ENCODE data around the gene DLEC1.

Gene DLEC1, protein sequence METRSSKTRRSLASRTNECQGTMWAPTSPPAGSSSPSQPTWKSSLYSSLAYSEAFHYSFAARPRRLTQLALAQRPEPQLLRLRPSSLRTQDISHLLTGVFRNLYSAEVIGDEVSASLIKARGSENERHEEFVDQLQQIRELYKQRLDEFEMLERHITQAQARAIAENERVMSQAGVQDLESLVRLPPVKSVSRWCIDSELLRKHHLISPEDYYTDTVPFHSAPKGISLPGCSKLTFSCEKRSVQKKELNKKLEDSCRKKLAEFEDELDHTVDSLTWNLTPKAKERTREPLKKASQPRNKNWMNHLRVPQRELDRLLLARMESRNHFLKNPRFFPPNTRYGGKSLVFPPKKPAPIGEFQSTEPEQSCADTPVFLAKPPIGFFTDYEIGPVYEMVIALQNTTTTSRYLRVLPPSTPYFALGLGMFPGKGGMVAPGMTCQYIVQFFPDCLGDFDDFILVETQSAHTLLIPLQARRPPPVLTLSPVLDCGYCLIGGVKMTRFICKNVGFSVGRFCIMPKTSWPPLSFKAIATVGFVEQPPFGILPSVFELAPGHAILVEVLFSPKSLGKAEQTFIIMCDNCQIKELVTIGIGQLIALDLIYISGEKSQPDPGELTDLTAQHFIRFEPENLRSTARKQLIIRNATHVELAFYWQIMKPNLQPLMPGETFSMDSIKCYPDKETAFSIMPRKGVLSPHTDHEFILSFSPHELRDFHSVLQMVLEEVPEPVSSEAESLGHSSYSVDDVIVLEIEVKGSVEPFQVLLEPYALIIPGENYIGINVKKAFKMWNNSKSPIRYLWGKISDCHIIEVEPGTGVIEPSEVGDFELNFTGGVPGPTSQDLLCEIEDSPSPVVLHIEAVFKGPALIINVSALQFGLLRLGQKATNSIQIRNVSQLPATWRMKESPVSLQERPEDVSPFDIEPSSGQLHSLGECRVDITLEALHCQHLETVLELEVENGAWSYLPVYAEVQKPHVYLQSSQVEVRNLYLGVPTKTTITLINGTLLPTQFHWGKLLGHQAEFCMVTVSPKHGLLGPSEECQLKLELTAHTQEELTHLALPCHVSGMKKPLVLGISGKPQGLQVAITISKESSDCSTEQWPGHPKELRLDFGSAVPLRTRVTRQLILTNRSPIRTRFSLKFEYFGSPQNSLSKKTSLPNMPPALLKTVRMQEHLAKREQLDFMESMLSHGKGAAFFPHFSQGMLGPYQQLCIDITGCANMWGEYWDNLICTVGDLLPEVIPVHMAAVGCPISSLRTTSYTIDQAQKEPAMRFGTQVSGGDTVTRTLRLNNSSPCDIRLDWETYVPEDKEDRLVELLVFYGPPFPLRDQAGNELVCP (N-terminal part only)

DNA sequence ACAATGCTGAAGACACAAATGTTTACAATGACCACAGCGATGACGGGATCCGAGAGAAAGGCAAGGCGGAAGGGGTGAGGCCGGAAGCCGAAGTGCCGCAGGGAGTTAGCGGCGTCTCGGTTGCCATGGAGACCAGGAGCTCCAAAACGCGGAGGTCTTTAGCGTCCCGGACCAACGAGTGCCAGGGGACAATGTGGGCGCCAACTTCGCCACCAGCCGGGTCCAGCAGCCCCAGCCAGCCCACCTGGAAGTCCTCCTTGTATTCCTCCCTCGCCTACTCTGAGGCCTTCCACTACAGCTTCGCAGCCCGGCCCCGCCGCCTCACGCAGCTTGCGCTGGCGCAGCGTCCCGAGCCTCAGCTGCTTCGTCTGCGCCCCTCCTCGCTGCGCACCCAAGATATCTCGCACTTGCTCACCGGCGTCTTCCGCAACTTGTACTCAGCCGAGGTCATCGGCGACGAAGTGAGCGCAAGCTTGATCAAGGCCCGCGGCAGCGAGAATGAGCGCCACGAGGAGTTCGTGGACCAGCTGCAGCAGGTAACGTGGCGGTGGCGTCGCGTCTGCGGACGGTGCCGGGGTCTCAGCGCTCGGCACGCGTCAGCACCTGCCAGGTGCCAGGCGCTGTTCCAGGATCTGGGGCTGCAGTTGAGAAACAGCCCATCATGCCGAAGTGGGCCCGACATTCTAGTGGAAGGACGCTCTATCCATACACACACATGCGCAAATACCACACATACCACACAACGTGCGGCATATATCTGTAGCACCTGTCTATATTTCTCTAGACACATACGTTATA lies at the start of gene DLEC1:
TSS of gene DLEC1 (plus strand) at position 108 of the 798 bp plus-strand sequence. CDS start at position 126, 18 bp downstream.
- Histone ChIP-seq H3K27ac (ENCODE audit: low read length) (no peak within 1 kb of the TSS), H3K4me3 (ENCODE audit: low read length) (no peak within 1 kb of the TSS), H3K36me3 (replicated peaks; ENCODE audit: low read depth, low read length) (no peaks in the 10 kb centered on the region), H3K79me2 (ENCODE audit: low read length) (no peaks in the 10 kb centered on the region), H4K20me1 (ENCODE audit: insufficient read depth, low read length) (no peaks in the 10 kb centered on the region), H3K4me2 (ENCODE audit: low read length) (no peak within 1 kb of the TSS), H3K27me3 (ENCODE audit: low read depth, low read length) (no peaks in the 10 kb centered on the region), H3K9ac (ENCODE audit: low read length) (no peak within 1 kb of the TSS), H2AFZ (ENCODE audit: low read depth, low read length) (no peak within 1 kb of the TSS), H3K9me3 (ENCODE audit: insufficient read depth, low read length) (no peaks in the 10 kb centered on the region), H3K4me1 (ENCODE audit: low read length) (no peaks in the 10 kb centered on the region)
- no peak for TF ChIP-seq EZH2phosphoT487 (IDR thresholded peaks at IDR 0.05; ENCODE audit: low read depth)
- TF ChIP-seq, protein P1, sequence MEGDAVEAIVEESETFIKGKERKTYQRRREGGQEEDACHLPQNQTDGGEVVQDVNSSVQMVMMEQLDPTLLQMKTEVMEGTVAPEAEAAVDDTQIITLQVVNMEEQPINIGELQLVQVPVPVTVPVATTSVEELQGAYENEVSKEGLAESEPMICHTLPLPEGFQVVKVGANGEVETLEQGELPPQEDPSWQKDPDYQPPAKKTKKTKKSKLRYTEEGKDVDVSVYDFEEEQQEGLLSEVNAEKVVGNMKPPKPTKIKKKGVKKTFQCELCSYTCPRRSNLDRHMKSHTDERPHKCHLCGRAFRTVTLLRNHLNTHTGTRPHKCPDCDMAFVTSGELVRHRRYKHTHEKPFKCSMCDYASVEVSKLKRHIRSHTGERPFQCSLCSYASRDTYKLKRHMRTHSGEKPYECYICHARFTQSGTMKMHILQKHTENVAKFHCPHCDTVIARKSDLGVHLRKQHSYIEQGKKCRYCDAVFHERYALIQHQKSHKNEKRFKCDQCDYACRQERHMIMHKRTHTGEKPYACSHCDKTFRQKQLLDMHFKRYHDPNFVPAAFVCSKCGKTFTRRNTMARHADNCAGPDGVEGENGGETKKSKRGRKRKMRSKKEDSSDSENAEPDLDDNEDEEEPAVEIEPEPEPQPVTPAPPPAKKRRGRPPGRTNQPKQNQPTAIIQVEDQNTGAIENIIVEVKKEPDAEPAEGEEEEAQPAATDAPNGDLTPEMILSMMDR (IDR thresholded peaks at IDR 0.05; ENCODE audit: low read depth, low read length): no peak

DNA sequence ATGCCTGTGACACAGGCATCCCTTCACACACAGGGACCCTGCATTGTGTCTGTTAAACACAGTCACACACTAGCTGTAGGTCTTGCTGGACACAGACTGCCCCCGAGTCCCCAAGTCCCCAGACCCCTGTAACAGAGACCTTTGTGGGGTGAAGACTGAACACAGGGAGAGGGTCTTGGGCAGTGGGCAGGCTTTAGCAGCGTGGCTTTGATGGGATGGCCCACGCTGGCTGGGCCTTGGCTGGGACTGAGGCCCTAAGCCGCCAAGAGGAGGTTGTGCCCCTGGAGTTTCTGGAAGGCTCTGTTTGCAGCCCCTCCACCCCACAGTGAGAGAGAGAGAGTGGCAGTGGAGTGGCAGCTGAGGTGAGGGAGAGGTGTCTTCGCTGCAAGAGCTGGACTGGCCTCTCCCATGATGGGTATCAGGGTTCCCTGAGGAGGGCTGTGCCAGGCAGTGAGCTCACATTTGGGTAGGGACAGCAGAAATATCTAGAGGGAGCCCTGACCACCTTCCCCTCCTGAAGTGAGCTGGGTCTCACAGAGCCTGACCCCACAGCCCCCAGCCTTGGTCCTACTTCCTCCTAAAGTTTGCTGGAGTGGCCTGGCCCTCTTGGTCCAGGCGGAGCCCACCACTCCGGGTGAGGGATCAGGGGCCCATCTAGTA lies 49.1 kb upstream of the DLEC1 start:
- Histone ChIP-seq H3K36me3 (replicated peaks; ENCODE audit: low read depth, low read length) (no peaks in the 10 kb centered on the region), H3K9ac (ENCODE audit: low read length) (no peak overlapping the region), H3K27ac (ENCODE audit: low read length) (no peak overlapping the region), H3K27me3 (ENCODE audit: low read depth, low read length) (0 out of 2 replicates have a peak, but pooled peaks cover 3% of the 10 kb centered on the region), H2AFZ (ENCODE audit: low read depth, low read length) (no peak overlapping the region), H3K79me2 (ENCODE audit: low read length) (peaks cover 1% of the 10 kb centered on the region; the same call in 1 of the 2 replicates), H3K4me2 (ENCODE audit: low read length) (no peak overlapping the region), H3K4me1 (ENCODE audit: low read length) (peaks cover 6% of the 10 kb centered on the region), H3K4me3 (ENCODE audit: low read length) (no peak overlapping the region), H3K9me3 (ENCODE audit: insufficient read depth, low read length) (no peaks in the 10 kb centered on the region), H4K20me1 (ENCODE audit: insufficient read depth, low read length) (no peaks in the 10 kb centered on the region)
- TF ChIP-seq, protein P1 (IDR thresholded peaks at IDR 0.05; ENCODE audit: low read depth, low read length): no peak
- no peak for TF ChIP-seq EZH2phosphoT487 (IDR thresholded peaks at IDR 0.05; ENCODE audit: low read depth)

DNA sequence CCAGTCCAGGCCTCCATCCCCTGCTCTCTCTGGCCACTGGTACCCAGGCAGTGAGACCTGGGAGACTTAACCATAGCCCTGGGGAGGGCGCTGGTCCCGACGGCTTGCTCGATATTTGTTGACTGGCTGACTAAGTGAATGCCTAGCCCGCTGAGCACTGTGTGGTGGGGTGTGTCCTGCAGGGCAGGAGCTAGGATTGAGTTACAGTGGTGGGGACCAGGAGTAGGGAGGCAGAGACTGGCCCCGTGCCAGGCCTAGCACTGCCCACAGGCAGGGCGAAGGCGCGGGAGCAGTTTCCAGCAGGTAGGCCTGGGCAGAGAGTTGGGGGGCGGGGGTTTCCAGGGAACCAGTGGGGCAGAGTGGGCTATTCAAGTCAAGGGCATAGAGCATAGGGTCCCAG lies 48.5 kb upstream of the DLEC1 start, which contains the start of gene VILL:
TSS of gene VILL (plus strand) at position 260 of the 400 bp plus-strand sequence. CDS start 2,887 bp downstream, outside the sequence.
- Histone ChIP-seq H3K9me3 (ENCODE audit: insufficient read depth, low read length) (no peaks in the 10 kb centered on the region), H3K36me3 (replicated peaks; ENCODE audit: low read depth, low read length) (no peaks in the 10 kb centered on the region), H2AFZ (ENCODE audit: low read depth, low read length) (no peak within 1 kb of the TSS), H4K20me1 (ENCODE audit: insufficient read depth, low read length) (no peaks in the 10 kb centered on the region), H3K4me2 (ENCODE audit: low read length) (no peak within 1 kb of the TSS), H3K4me1 (ENCODE audit: low read length) (peaks cover 11% of the 10 kb centered on the region), H3K79me2 (ENCODE audit: low read length) (peaks cover 7% of the 10 kb centered on the region), H3K27me3 (ENCODE audit: low read depth, low read length) (0 out of 2 replicates have a peak, but pooled peaks cover 3% of the 10 kb centered on the region), H3K4me3 (ENCODE audit: low read length) (no peak within 1 kb of the TSS), H3K27ac (ENCODE audit: low read length) (no peak within 1 kb of the TSS), H3K9ac (ENCODE audit: low read length) (no peak within 1 kb of the TSS)
- TF ChIP-seq, protein P1 (IDR thresholded peaks at IDR 0.05; ENCODE audit: low read depth, low read length): no peak
- TF ChIP-seq EZH2phosphoT487 (IDR thresholded peaks at IDR 0.05; ENCODE audit: low read depth): no peak
